Suppressor macrophage treated with lipopolysaccharide for 4 hours (primary cell): Measurements from ENCODE around the gene EXD3.

ENCODE experiments used
- DNase-seq: peaks from one replicate; pipeline ENCODE4 v3.0.0-alpha.2; 2020

EXD3 gene

DNA sequence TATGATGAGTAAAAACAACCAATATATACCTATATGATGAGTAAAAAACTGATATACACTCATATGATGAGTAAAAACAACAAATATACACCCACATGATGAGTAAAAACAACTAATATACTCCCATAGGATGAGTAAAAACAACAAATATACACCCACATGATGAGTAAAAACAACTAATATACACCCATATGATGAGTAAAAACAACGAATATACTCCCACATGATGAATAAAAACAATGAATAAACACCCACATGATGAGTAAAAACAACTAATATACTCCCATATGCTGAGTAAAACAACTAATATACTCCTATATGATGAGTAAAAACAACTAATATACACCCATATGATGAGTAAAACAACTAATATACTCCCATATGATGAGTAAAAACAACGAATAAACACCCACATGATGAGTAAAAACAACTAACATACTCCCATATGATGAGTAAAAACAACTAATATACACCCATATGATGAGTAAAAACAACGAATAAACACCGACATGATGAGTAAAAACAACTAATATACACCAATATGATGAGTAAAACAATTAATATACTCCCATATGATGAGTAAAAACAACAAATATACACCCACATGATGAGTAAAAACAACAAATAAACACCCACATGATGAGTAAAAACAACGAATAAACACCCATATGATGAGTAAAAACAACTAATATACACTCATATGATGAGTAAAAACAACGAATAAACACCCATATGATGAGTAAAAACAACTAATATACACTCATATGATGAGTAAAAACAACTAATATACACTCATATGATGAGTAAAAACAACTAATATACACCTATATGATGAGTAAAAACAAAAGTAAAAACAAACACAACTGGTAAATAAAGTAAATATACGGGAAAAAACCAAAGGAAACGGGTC lies 95.1 kb downstream of the EXD3 start:
- peak; percentile 28 for DNase-seq

DNA sequence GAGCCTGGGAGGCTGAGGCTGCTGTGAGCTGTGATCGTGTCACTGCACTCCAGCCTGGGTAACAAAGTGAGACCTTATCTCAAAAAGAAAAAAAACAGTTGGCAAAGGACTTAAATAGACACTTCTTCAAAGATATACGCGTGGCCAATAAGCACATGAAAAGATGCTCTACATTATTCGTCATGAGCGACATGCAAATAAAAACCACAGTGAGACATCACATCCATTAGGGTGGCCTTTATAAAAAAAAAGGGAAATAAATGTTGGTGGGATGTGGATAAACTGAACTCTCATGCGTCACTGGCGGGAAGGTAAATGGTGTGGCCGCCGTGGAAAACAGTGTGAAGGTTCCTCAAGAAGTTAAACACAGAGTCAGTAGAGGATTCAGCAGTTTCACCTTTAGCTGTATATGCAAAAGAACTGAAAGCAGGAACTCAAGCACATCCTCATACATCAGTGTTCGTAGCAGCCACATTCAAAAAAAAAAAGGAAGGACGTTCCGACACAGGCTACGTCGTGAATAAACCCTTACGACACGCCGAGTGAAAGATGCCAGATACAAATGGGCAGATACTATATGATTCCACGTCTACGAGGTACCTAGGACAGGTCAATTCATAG lies 96.4 kb downstream of the EXD3 start:
- peak; percentile 90 for DNase-seq

DNA sequence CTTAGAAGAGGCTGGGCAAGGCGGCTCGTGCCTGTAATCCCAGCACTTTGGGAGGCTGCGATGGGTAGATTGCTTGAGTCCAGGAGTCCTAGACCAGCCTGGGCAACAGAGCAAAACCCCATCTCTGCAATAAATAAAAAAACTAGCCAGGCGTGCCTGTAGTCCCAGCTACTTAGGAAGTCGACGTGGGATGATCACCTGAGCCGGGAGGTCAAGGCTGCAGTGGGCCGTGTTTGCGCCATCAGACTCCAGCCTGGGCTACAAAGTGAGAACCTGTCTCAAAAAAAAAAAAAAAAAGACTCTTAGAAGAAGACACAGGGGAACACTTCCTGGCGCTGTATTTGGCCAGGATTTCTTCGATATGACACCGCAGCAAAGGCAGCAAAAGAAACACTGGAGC lies 97.2 kb downstream of the EXD3 start:
- DNase-seq = no peak

DNA sequence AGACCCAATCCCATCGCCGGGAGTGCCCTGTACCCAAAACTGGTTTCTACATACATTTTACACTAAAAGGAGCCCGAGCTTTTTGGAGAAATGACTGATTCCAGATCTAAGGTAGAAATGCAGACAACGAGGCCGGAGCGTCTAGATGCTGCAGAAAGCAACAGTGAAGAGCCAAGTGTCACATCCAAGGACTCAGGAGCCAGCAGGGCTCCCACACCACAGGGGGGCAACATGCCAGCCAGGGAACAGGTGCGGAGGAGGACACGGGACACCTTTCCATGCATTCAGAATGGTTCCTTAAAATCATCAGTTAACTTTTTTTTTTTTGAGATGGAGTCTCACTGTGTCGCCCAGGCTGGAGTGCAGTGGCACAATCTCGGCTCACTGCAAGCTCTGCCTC lies 97.8 kb downstream of the EXD3 start:
- no peak for DNase-seq

DNA sequence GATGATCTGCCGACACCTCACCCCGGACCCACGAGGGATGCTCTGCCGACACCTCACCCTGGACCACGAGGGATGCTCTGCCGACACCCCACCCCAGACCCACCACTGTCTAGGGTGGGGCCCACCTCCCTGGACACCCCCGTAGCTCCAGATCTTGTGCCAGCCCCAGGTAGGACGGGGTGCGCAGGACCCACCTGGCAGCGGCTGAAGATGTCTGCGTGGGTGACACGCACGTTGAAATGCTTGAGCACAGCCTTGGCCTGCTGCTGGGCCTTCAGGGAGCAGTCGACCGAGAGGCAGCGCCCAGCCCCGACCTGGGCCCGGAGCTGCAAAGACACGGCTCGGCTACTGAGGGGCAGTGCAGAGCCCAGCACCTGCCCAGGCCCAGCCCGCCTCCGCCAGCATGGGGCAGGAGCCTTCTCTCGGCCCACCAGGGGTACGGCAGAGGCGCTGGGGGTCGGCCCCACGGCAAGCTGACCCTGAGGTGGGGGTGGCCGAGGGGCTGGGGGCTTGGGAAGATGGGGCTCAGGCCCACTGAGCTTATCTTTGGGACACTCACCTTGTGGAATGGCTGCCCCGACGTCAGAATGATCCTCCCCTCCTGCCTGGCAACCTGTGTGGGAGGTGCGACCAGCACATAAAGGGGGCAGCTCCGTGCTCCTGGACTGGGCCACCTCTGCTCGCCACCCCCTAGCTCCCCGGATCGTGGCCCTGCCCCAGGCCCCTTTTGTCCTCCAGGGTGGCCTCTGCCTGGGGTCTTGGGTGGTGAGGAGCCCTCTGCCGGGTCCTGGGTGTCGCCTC lies 99.2 kb downstream of the EXD3 start:
- DNase-seq = no peak

DNA sequence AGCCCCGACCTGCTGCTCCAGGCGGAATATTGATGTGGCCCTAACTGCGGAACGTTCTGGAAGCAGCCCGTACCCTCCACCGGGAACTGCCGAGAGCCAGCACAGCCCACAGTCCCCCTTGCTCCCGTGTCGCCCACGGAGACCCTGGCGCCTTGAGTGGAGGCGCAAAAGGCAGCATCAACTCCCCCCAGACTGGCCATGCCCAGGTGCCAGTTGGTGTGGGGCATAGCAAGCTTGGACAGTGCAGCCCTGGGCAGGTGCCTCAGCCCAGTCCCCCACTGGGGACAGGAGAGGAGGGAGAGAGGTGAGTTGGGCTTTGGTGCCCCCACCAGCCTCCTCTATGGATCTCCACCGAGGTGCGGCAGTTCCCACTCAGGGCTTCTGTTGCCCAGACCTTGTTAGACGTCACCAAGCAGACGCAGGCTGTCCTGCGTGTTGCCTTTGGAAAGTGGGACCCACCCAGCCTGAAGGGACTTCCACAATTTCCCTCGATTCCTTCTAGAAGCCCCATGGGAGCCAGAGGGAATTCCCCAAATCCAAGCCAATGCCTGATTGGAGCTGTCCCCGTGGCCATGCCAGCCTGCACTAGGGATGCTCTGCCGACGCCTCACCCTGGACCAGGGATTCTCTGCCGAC lies 101.1 kb downstream of the EXD3 start:
- no peak for DNase-seq

DNA sequence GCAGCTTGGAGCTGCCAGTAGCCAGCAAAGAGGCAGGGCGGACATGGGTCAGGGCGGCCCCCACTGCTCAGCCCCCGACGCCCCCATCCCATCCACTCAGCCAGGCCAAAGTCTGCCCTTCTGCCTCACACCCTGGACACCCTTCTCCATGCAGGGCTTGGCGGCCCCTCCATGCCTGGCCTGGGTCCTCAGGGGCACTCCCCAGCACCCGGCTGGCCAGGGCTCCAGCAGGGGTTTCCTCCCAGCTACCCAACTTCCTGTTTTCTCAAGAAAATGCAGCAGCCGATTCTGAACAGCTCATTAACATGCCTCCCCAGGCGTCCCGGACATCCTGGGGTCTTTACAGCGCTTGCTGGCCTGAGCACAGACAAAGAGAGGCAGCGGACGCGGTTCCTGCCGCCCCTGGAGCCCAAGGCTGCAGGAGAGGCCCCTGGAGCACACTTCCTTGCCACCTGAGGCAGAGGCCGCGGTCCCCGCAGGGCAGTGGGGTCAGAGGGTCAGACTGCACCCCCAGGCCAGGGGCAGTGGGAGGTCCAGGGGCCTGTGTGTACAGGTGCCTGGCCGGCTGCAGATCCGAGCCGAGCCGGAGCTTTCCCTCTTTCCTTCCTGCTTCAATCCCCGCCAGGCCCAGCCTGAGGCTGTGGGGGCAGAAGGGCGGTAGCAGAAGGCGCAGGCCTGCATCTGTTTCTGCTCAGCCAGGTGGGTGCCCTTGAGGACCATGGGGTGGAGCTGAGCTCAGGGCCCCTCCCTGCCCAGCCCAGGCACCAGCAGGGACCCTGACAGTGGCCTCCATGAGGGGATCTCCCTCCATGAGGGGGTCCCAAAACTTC lies 102.2 kb downstream of the EXD3 start:
- DNase-seq = peak; percentile 54

DNA sequence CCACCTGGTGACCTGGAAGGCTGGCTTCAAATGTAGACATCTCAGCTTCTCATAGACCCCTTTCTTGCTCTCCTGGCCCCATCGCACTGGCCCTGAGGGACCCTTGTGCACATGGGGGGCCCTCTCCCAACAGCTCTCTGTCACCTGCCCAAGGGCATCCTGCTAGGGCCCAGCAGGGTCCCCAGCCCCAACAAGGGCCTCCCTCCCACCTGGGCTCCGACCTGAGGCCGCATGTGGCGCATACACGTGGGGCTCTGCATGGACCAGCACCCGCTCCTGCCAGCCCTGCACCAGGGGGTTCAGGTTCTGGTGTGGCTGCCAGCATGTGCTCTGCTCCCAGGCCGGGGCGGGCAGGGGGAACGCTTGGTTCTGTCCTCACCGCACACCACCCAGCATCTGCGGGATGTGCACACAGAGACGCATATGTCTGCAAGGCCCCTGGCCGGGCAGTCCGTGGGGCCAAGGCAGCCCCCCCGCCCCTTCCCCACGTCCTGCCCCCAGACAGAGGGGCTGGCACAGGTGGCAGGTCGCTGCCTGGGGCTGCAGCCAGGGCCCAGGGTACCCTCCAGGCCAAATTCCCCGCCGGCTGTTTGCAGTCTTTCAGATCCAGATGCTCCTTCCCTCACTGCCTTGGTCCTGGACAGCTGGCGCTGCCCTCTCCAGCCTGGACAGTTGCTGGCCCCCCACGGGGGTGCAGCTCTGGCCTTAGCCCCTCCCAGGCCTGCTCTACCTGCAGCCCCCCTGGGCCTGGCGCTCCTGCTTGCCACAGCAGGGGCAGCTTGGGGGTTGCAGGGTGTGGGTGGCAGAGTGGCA lies 103.0 kb downstream of the EXD3 start:
- no peak for DNase-seq

DNA sequence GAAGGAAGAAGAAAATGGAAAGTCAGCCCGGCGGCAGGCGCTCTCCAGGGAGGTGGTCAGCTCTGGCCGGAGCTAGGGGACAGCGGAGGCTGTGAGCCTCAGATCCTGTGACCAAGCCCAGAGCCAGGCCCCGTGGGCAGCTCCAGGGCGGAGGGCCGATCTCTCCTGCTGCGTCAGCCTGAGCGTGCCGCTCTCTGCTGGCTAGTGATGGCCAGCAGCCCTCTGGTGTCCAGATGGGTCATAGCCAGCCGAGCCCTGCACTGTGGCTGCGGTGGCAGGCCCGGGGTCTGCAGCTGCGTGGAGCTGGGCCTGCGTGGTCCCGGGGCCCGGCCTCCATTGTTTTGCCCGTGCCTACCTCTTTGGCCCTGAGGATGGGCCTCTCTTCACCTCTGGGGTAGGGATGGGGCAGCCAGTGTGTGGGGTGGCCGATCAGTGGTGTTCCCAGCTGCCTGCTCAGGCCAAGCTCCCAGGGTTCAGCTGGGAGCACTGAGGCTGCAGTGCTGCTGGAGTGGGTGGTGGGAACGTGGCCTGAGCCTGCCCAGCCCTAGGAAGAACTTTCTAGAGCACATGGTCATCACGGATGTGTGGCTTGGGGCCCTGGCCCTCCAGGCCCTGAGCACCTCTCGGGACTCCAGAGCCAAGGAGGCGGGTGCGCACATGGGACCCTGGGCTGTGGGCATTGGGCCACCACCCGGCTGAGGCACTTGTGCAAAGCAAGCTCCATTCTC lies 103.8 kb downstream of the EXD3 start:
- DNase-seq = no peak

DNA sequence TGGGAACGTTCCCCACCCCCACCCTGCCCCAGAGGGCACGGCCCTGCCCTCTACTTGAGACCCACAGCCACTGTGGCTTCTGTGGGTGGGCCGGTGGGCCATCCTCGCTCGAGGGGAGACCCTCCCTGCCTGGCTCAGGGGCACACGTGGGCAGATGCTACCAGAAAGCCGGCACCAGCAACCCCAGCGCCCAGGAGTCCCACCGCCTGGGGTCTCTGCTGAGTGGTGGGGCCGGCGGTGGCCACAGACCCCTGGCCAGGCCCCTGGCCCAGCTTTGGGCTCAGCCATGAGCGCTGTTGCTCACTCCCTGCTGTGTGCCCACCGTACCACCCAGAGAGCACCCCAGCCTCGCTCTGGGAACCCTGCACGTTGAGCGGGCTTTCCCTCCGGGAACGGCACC lies 104.4 kb downstream of the EXD3 start:
- DNase-seq = no peak

DNA sequence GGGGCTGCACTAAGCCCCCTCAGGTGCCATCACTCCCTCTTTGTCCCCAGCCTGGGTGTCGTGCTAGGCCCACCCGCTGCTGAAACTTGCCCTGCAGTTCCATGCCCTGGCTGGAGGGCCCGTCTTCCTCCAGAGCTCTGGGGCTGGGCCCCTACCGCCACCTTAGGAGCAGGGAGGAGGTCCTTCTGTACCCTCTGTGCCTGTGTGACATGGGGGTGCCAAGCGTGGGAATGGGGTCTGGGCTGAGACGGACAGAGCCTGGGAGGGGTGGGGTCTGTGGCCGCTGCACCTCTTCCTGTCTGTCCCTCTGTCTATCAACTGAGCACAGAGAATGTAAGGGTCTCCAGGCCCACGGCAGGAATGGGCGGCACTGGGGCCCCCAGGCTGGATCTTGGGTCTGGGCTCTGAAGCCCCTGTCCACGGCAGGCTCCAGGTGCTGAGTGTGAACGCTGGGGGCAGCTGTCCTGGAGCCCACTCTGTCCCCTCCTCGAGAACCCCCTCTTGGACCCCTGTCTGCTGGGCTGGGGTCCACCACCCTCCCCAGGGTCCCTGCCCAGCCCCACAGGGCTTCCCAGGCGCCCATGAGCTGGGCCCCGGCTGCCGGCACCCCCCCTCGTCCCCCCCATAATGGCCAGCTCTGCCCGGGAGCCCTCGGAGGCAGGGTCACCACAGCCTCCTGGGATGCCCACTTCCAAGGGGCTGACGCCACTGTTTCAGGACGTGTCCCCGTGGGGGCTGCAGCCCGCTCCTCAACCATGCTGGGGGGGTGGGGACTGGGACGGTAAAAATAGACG lies 105.0 kb downstream of the EXD3 start:
- no peak for DNase-seq

DNA sequence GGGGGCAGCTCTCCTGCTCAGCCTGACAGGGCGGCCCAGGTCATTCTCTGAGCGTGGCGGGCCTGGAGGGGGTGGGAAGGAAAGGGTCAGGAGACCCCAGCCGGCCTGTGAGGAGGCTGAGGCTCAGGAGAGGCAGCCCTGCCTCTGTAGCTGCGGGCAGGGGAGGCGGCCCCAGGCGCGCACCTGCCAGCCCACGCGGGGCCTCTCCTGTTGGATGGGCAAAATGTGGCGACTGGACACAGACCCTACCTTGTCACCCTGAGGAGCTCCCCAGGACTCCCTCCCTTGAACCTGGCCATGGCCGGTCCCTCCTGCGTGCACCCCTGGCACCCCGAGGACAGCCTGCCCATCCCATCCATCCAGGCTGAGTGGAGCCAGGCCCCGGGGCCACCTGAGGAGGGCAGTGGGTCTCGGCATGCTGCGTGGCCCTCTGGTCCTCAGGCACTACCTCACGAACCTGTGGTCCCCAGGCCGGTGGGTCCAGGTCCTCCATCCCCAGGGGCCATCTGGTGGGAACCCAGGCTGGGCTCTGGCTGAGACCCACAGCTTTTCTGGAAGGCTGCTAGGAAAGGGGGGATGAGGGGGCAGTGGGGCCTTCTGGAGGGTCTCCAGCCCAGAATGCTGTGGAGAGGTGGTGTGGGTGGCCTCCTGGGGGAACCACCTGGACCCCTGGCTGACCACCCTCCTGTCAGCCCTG lies 105.8 kb downstream of the EXD3 start:
- no peak for DNase-seq

DNA sequence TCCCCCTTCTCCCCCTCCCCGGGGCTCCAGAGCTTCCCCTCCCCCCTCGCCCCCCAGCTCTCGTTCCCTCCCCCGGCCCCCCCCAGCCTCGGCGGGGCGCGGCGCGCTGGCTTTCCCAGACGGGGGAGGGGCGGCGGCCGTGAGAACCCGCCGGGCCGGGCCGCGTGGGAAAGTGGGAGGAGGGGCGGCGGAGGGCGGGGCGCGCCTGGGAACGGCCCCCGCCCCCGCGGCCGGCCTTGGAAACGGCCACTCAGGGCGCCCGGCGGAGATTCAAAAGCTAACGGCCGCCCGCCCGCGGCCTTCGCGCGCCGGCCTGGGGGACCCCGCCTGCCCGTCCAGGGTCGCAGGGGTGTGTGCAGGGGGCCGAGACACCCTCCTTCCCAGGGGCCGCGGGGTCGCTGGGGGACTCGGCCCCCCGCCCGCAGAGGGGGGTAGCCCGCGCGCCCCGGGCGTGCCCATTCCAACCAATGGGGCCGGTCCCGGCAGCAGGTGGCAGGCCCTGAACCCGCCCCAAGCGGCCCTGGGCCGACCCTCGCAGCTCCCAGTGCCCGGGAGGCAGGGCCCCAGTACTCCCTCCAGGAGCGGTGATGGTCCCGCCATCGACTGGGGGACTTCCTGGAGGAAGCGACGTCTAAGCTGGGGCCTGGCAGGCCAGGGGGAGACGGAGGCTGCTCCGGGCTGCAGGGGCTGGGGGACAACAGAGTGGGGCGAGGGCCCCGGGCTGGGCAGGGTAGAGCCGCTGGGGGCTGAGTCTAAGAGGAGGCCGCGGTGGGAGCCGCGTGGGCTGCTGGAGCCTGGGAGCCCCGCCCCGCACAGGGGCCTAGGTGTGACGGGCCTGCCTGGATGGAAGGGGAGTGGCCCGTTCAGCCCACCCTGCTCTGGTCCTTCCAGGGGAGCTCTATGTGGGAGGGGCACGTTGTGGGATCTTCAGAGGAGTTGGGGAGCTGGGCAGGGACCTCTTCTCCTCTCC lies 106.7 kb downstream of the EXD3 start:
- peak; percentile 53 for DNase-seq

DNA sequence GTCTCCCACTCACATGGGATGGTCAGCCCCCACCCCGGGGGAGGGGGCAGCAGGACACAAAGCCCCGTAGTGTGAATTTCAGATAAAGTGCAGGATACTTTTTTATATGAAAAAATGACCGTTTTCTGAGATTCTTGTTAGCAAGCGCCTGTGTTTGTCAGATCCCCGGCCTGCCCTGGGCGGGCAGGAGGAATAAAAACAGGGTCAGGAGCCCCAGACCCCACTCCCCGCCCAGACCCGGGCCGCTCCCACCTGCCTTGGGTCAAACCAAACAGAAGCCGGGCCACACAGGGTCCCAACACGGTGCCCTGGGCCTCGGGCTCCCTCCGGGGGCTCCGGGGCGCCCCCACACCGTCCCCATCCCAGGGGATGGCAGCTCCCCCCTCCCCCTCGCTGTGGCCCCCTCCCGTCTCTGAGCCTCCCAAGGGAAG lies 107.4 kb downstream of the EXD3 start:
- DNase-seq = no peak

DNA sequence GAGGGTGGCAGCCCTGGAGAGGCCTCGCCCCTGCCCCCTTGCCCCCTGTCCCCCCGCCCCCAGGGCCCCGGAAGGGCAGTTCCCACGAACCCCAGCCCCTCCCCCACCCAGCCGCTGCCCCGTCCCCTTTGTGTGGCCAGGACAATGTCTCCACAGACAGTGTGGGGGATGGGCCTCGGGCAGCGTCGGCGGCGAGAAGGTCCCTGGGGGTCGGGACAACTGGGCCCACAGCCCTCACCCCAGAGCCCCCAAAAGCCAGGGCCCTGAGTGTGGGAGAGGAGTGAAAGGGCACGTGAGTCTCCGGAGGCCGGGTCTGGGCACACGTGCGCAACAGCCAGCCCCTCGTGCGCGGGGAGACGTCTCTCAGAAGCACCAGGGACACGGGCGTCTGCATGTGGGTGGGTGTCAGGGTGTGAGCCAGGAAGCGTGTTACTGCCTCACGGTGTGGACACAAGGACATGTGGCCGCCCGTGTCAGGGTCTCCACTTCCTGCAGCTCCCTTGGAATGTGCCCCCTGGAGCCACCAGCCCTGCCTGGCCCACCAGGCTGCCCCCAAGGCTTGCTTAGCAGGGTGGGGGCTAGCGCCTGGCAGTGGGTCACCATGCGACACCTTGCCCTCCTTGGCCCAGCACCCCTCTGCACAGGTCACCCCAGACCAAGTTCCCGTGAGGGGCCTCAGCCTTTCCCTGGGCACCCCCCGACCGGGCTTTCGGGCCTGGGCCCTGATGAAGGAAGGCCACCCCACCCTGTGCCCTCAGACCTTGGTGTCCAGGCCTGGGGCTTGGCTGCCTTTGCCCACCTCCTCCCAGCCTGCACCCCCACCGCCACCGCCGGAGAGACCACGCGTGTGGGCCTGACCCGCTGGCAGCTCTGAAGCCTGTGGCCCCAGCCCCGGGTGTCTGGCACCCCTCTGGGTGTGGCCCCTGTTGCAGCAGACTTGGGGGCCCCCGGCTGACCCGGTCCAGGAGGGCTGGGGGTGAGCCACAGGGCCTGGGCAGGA lies 108.1 kb downstream of the EXD3 start:
- DNase-seq = no peak

DNA sequence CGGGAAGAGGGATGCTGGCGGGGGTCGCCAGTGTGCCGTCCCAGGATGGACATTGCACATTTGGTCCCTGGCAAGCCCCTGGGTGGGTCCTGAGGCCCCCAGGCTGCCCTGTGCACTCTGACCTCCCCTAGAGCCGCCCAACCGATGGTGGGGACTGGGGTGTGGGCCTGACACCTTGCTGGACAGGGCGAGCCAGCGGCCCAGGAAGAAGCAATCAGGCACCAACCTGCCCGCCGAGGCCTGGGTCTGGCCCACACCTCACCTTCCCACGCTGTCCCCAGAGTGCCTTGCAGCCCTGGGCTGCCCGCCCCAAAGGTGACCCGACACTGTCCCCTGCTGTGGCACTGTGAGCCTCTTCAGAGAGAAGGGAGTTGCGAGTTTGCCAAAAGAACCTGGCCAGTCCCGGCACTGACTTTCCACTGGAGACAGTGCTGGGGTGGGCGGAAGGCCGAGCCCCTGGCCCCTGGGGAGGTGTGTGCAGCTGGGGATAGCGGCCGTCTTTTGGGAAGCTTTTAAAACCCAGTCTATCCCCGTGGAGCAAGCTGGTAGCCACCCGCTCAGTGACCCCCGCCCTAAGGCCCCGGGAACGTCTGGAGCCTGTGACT lies 108.9 kb downstream of the EXD3 start:
- DNase-seq = no peak
